ENCODE results near the gene CDH23.

Gene CDH23

DNA sequence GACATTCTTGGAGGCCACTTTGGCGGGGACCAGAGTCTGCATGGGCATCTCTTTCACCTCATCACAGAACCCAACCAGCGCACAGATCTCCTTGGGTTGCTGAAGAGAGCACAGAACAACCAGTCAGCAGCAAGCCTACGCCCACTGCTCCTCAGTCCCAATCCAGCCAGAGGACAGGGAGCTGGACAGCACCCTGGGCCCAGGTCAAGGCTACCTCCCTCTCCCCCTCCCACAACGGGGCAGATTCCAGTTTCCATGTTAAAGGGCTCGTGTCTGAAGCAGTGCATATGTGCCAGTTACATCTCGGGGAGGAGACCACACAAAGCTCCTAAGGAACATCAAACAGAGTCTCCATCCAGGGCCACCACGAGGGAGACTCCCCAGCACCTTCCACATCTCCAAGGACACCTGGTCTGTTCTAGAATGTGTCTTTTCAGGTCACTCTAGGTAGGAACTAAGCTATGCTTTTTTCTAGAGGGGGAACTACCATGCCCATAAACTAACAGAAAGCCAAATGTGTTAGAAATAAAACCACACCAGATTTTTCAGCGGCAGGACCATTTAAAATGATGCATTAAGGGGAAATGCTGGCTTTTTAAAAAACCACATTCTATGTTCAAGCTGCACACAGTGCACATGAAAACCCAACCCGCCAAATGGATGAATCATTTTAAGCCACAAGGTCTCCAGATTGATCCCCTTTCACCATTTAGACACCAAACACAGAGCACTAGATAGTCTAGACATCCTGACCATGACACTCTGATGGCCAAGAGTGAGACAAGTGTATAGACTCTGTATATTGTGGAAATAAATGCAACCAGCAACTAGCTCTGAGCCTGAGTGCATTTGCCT, 425.4 kb downstream of the CDH23 start:
- Histone ChIP-seq H3K36me3 (ENCODE audit: control insufficient read depth in 1 of 2, insufficient read depth in 2 of 2, low read length in 2 of 2) (peaks cover 69 to 87% of the 10 kb centered on the region in 2 experiments), H2BK120ac (ENCODE audit: insufficient read depth, low read length, poor library complexity) (no peak overlapping the region), H2AK5ac (ENCODE audit: low read length) (no peak overlapping the region), H3K4me3 (ENCODE audit: low read depth, low read length) (no peak overlapping the region), H2BK12ac (ENCODE audit: low read length) (no peak overlapping the region), H3K79me2 (ENCODE audit: control insufficient read depth, insufficient read depth, low read length, poor library complexity) (no peaks in the 10 kb centered on the region), H2BK5ac (ENCODE audit: low read depth, low read length, poor library complexity) (no peak overlapping the region), H3K27ac (ENCODE audit: low read depth, low read length) (no peak overlapping the region), H3K9me3 (ENCODE audit: insufficient read depth, low read depth, low read length) (peaks cover 3% of the 10 kb centered on the region), H4K8ac (ENCODE audit: low read depth, low read length) (no peak overlapping the region), H4K91ac (ENCODE audit: low read depth, low read length) (no peak overlapping the region), H3K23ac (ENCODE audit: low read length) (no peak overlapping the region), H3K18ac (ENCODE audit: low read length) (no peak overlapping the region), H4K12ac (ENCODE audit: low read depth, low read length) (no peak overlapping the region), H3K4me2 (ENCODE audit: low read length) (no peak overlapping the region), H3K4me1 (ENCODE audit: control insufficient read depth in 1 of 2, insufficient read depth in 2 of 2, low read length in 2 of 2) (no peaks in the 10 kb centered on the region), H2AFZ (ENCODE audit: insufficient read depth, low read length, poor library complexity) (no peak overlapping the region), H3K79me1 (ENCODE audit: low read length) (no peaks in the 10 kb centered on the region), H3K4ac (ENCODE audit: low read depth, low read length) (no peak overlapping the region), H3K14ac (ENCODE audit: low read length) (no peak overlapping the region), H3K9ac (ENCODE audit: low read length) (no peak overlapping the region), H3K27me3 (ENCODE audit: insufficient read depth, low read length) (no peaks in the 10 kb centered on the region)
- no CpG with 5 or more reads among the region's 9 CpGs for WGBS (ENCODE audit: extremely low coverage, insufficient coverage, insufficient read length)
- no peak for DNase-seq

DNA sequence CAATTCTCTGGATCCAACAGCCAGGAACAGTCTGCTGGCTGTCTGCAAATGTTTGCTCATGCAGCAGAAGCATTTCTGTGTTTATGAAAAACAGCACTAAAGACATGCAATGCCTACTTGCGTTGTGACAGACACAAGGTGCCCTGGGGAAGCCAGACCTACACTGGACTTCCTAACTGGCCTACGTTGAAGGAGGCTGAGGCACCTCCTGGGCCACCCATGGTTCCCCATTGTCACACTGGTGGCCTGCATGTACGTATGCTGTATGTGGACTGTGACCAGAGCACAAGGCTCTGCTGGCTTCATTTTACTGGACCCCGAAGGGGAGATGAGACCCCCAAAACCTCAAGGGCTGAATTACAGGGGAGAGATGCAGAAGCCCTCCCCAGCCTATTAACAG, 426.6 kb downstream of the CDH23 start:
- Histone ChIP-seq H2BK5ac (ENCODE audit: low read depth, low read length, poor library complexity) (no peak overlapping the region), H4K8ac (ENCODE audit: low read depth, low read length) (no peak overlapping the region)

DNA sequence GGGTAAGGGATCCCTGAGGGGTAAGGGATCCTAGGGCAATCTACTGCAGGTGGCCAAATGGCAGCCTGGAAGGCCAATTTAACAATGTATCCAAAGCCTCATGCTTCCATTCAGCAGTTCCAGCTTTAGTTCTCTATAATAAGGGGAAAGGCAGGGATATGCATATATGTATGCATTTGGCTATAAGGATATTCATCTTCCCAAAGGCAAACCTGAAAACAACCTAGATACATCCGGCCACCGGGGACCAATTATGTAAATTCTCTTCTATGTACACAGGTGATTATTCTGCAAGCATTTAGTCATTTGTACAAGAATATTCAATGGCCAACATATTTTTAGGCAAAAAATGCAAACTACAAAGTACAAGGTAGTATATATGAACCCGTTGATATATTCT, 427.6 kb downstream of the CDH23 start:
- Histone ChIP-seq H3K4me1 (ENCODE audit: control insufficient read depth in 1 of 2, insufficient read depth in 2 of 2, low read length in 2 of 2) (no peaks in the 10 kb centered on the region), H3K23ac (ENCODE audit: low read length) (no peak overlapping the region), H2BK5ac (ENCODE audit: low read depth, low read length, poor library complexity) (no peak overlapping the region), H2AFZ (ENCODE audit: insufficient read depth, low read length, poor library complexity) (no peak overlapping the region), H2BK12ac (ENCODE audit: low read length) (no peak overlapping the region), H3K18ac (ENCODE audit: low read length) (no peak overlapping the region), H2BK120ac (ENCODE audit: insufficient read depth, low read length, poor library complexity) (no peak overlapping the region), H3K27me3 (ENCODE audit: insufficient read depth, low read length) (no peaks in the 10 kb centered on the region), H3K9me3 (ENCODE audit: insufficient read depth, low read depth, low read length) (peaks cover 5% of the 10 kb centered on the region), H3K79me1 (ENCODE audit: low read length) (no peaks in the 10 kb centered on the region), H4K12ac (ENCODE audit: low read depth, low read length) (no peak overlapping the region), H4K8ac (ENCODE audit: low read depth, low read length) (no peak overlapping the region), H4K91ac (ENCODE audit: low read depth, low read length) (no peak overlapping the region), H3K14ac (ENCODE audit: low read length) (no peak overlapping the region), H2AK5ac (ENCODE audit: low read length) (no peak overlapping the region), H3K4ac (ENCODE audit: low read depth, low read length) (no peak overlapping the region), H3K36me3 (ENCODE audit: control insufficient read depth in 1 of 2, insufficient read depth in 2 of 2, low read length in 2 of 2) (peaks cover 59 to 81% of the 10 kb centered on the region in 2 experiments), H3K27ac (ENCODE audit: low read depth, low read length) (no peak overlapping the region), H3K9ac (ENCODE audit: low read length) (no peak overlapping the region), H3K4me2 (ENCODE audit: low read length) (no peak overlapping the region), H3K79me2 (ENCODE audit: control insufficient read depth, insufficient read depth, low read length, poor library complexity) (no peaks in the 10 kb centered on the region), H3K4me3 (ENCODE audit: low read depth, low read length) (no peak overlapping the region)
- DNase-seq, result no peak
- no CpG with 5 or more reads among the region's 3 CpGs for WGBS (ENCODE audit: extremely low coverage, insufficient coverage, insufficient read length)

More for the DNA sequence above, 426.6 kb downstream of the CDH23 start:
- H3K27me3 ChIP-seq (ENCODE audit: insufficient read depth, low read length), result no peaks in the 10 kb centered on the region
- no peak overlapping the region for H3K23ac ChIP-seq (ENCODE audit: low read length)
- no CpG with 5 or more reads among the region's 4 CpGs for WGBS (ENCODE audit: extremely low coverage, insufficient coverage, insufficient read length)
- H3K27ac ChIP-seq (ENCODE audit: low read depth, low read length), result no peak overlapping the region
- no peak overlapping the region for H3K4ac ChIP-seq (ENCODE audit: low read depth, low read length)
- H2AK5ac ChIP-seq (ENCODE audit: low read length), result no peak overlapping the region
- peaks cover 62 to 82% of the 10 kb centered on the region in 2 experiments for H3K36me3 ChIP-seq (ENCODE audit: control insufficient read depth in 1 of 2, insufficient read depth in 2 of 2, low read length in 2 of 2)
- no peaks in the 10 kb centered on the region for H3K4me1 ChIP-seq (ENCODE audit: control insufficient read depth in 1 of 2, insufficient read depth in 2 of 2, low read length in 2 of 2)
- no peak overlapping the region for H2BK12ac ChIP-seq (ENCODE audit: low read length)
- H3K79me1 ChIP-seq (ENCODE audit: low read length), result no peaks in the 10 kb centered on the region
- H4K91ac ChIP-seq (ENCODE audit: low read depth, low read length), result no peak overlapping the region
- no peak overlapping the region for H3K14ac ChIP-seq (ENCODE audit: low read length)
- no peak overlapping the region for H3K4me3 ChIP-seq (ENCODE audit: low read depth, low read length)
- H2AFZ ChIP-seq (ENCODE audit: insufficient read depth, low read length, poor library complexity), result no peak overlapping the region
- H3K18ac ChIP-seq (ENCODE audit: low read length), result peak overlapping the region; percentile 52
- H3K9me3 ChIP-seq (ENCODE audit: insufficient read depth, low read depth, low read length), result peaks cover 3% of the 10 kb centered on the region
- no peak overlapping the region for H2BK120ac ChIP-seq (ENCODE audit: insufficient read depth, low read length, poor library complexity)
- H4K12ac ChIP-seq (ENCODE audit: low read depth, low read length), result no peak overlapping the region
- no peak for DNase-seq
- no peaks in the 10 kb centered on the region for H3K79me2 ChIP-seq (ENCODE audit: control insufficient read depth, insufficient read depth, low read length, poor library complexity)
- no peak overlapping the region for H3K4me2 ChIP-seq (ENCODE audit: low read length)
- no peak overlapping the region for H3K9ac ChIP-seq (ENCODE audit: low read length)

DNA sequence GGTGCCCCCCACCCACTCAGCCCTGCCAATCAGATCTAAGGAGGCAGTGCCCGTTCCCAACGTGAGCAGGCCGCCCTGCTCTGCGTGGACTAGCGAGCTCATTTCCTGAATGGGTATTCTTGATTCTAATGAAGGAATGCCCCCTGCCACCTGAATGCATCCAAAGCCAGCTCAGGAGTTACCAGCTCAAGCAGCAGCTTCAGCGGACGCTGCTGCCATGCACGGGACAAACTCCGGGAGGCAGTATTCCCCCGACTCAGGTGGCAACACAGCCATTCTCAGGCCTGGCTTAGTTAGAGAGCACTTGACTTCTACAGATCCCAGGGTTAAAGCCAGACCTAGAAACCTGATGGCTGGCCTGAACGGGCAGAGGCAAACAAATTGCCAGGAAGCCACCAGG, 428.5 kb downstream of the CDH23 start:
- H3K27me3 ChIP-seq (ENCODE audit: insufficient read depth, low read length), result no peaks in the 10 kb centered on the region
- no peak overlapping the region for H2AK5ac ChIP-seq (ENCODE audit: low read length)
- H3K14ac ChIP-seq (ENCODE audit: low read length), result no peak overlapping the region
- H2BK12ac ChIP-seq (ENCODE audit: low read length), result no peak overlapping the region
- no peak overlapping the region for H2BK120ac ChIP-seq (ENCODE audit: insufficient read depth, low read length, poor library complexity)
- peaks cover 2 to 3% of the 10 kb centered on the region in 2 experiments for H3K4me1 ChIP-seq (ENCODE audit: control insufficient read depth in 1 of 2, insufficient read depth in 2 of 2, low read length in 2 of 2)
- H3K4me2 ChIP-seq (ENCODE audit: low read length), result no peak overlapping the region
- H3K23ac ChIP-seq (ENCODE audit: low read length), result no peak overlapping the region
- H3K27ac ChIP-seq (ENCODE audit: low read depth, low read length), result no peak overlapping the region
- no peak overlapping the region for H4K8ac ChIP-seq (ENCODE audit: low read depth, low read length)
- H4K12ac ChIP-seq (ENCODE audit: low read depth, low read length), result no peak overlapping the region
- no peak overlapping the region for H2BK5ac ChIP-seq (ENCODE audit: low read depth, low read length, poor library complexity)
- H3K79me2 ChIP-seq (ENCODE audit: control insufficient read depth, insufficient read depth, low read length, poor library complexity), result no peaks in the 10 kb centered on the region
- no peak overlapping the region for H3K4ac ChIP-seq (ENCODE audit: low read depth, low read length)
- H3K79me1 ChIP-seq (ENCODE audit: low read length), result peaks cover 2% of the 10 kb centered on the region
- no peak overlapping the region for H3K9ac ChIP-seq (ENCODE audit: low read length)
- H3K18ac ChIP-seq (ENCODE audit: low read length), result no peak overlapping the region
- H4K91ac ChIP-seq (ENCODE audit: low read depth, low read length), result no peak overlapping the region
- peaks cover 2% of the 10 kb centered on the region for H3K9me3 ChIP-seq (ENCODE audit: insufficient read depth, low read depth, low read length)
- DNase-seq, result no peak
- H3K36me3 ChIP-seq (ENCODE audit: control insufficient read depth in 1 of 2, insufficient read depth in 2 of 2, low read length in 2 of 2), result peaks cover 51 to 80% of the 10 kb centered on the region in 2 experiments
- H3K4me3 ChIP-seq (ENCODE audit: low read depth, low read length), result no peak overlapping the region
- H2AFZ ChIP-seq (ENCODE audit: insufficient read depth, low read length, poor library complexity), result no peak overlapping the region
- no CpG with 5 or more reads among the region's 11 CpGs for WGBS (ENCODE audit: extremely low coverage, insufficient coverage, insufficient read length)
